GM23338 (cell line): Measurements from ENCODE around the gene SRRM2. TPM values are rescaled to one million over a fixed set of nuclear protein-coding genes. Genes with fewer than 3 reads are reported as not detected.

ENCODE experiments used
- ATAC-seq: fragments of 200-7000 bp; cut with Tn5 transposase; 3 replicates; pipeline ENCODE4 v1.9.1; 2020
- DNase-seq: peaks from one replicate; pipeline ENCODE4 v3.0.0-alpha.2; 2015; ENCODE audit warnings: low spot score
- H2AFZ ChIP-seq: fragments of 200-600 bp; sonication (generic); 2 replicates; pipeline ENCODE4 v1.8.0; 2016; ENCODE audit warnings: antibody characterized with exemption, mild to moderate bottlenecking, moderate library complexity
- H3F3A ChIP-seq: fragments of 200-600 bp; sonication (generic); replicated peaks from 2 replicates; pipeline ENCODE4 v1.8.0; 2017; ENCODE audit warnings: antibody characterized with exemption, mixed run types, low read depth
- H3K27ac ChIP-seq: fragments of 200-600 bp; sonication (generic); 2 replicates; pipeline ENCODE4 v1.6.1; 2016; ENCODE audit warnings: low read depth
- H3K27me3 ChIP-seq: fragments of 200-600 bp; sonication (generic); 2 replicates; pipeline ENCODE4 v1.8.0; 2016; ENCODE audit warnings: mild to moderate bottlenecking, mixed run types, moderate library complexity; ENCODE audit not compliant: insufficient read depth
- H3K36me3 ChIP-seq: fragments of 200-600 bp; sonication (generic); 2 replicates; pipeline ENCODE4 v1.8.0; 2016; ENCODE audit warnings: mild to moderate bottlenecking; ENCODE audit not compliant: insufficient read depth
- H3K4me1 ChIP-seq: fragments of 200-600 bp; sonication (generic); 2 replicates; pipeline ENCODE4 v1.8.0; 2016; ENCODE audit warnings: mild to moderate bottlenecking, moderate library complexity; ENCODE audit not compliant: insufficient read depth
- H3K4me2 ChIP-seq: fragments of 200-600 bp; sonication (generic); 2 replicates; pipeline ENCODE4 v1.7.1; 2017; ENCODE audit warnings: mixed run types
- H3K4me3 ChIP-seq: fragments of 200-600 bp; sonication (generic); 2 replicates; pipeline ENCODE4 v1.6.1; 2016; ENCODE audit warnings: mixed run types
- H3K79me2 ChIP-seq: fragments of 200-600 bp; sonication (generic); replicated peaks from 2 replicates; pipeline ENCODE4 v1.8.0; 2017; ENCODE audit warnings: mild to moderate bottlenecking; ENCODE audit not compliant: insufficient read depth
- H3K9me2 ChIP-seq: fragments of 200-600 bp; sonication (generic); 2 replicates; pipeline ENCODE4 v1.8.0; 2017; ENCODE audit not compliant: insufficient read depth
- H4K20me1 ChIP-seq: fragments of 200-600 bp; sonication (generic); replicated peaks from 2 replicates; pipeline ENCODE4 v1.8.0; 2017; ENCODE audit warnings: mild to moderate bottlenecking; ENCODE audit not compliant: insufficient read depth
- H3K27ac Mint-ChIP-seq: 2 replicates; pipeline ENCODE4 v1.8.0; 2020; ENCODE audit warnings: inconsistent platforms, mild to moderate bottlenecking, moderate library complexity, mixed read lengths
- H3K27me3 Mint-ChIP-seq: 3 replicates; pipeline ENCODE4 v1.8.0; 2022; ENCODE audit warnings: low read depth, mild to moderate bottlenecking, moderate library complexity, mixed read lengths, inconsistent platforms; ENCODE audit not compliant: insufficient read depth, poor library complexity
- H3K36me3 Mint-ChIP-seq: 3 replicates; pipeline ENCODE4 v1.8.0; 2021; ENCODE audit warnings: low read depth, mild to moderate bottlenecking, inconsistent platforms, moderate library complexity, mixed read lengths
- H3K4me1 Mint-ChIP-seq: 3 replicates; pipeline ENCODE4 v1.8.0; 2020; ENCODE audit warnings: mild to moderate bottlenecking, inconsistent platforms, mixed read lengths
- H3K4me3 Mint-ChIP-seq: 3 replicates; pipeline ENCODE4 v1.8.0; 2021; ENCODE audit warnings: moderate library complexity, mild to moderate bottlenecking, inconsistent platforms, mixed read lengths
- H3K9me3 Mint-ChIP-seq: 3 replicates; pipeline ENCODE4 v1.8.0; 2020; ENCODE audit warnings: moderate library complexity, mild to moderate bottlenecking, inconsistent platforms, mixed read lengths
- CREB1 ChIP-seq: fragments of 250-450 bp; sonication (Bioruptor Pico); IDR thresholded peaks from 2 replicates; pipeline ENCODE4 v1.5.0; 2020; ENCODE audit warnings: low read depth, mild to moderate bottlenecking, moderate library complexity
- ETS1 ChIP-seq: IDR thresholded peaks from 2 replicates; pipeline ENCODE4 v1.6.1; 2016; ENCODE audit warnings: antibody characterized with exemption
- EZH2 ChIP-seq: fragments of 200-600 bp; sonication (generic); IDR thresholded peaks from one replicate; pipeline ENCODE4 v1.8.0; 2017; ENCODE audit warnings: antibody characterized with exemption, mild to moderate bottlenecking, low read depth; ENCODE audit not compliant: unreplicated experiment
- EZH2phosphoT487 ChIP-seq: fragments of 200-600 bp; sonication (generic); IDR thresholded peaks from one replicate; pipeline ENCODE4 v1.8.1; 2018; ENCODE audit warnings: antibody characterized with exemption; ENCODE audit not compliant: unreplicated experiment
- NANOG ChIP-seq: IDR thresholded peaks from 2 replicates; pipeline ENCODE4 v1.6.1; 2016; ENCODE audit warnings: antibody characterized with exemption, borderline replicate concordance
- POLR2AphosphoS5 ChIP-seq: IDR thresholded peaks from 2 replicates; pipeline ENCODE4 v1.6.1; 2016; ENCODE audit warnings: antibody characterized with exemption, low read depth
- STAT1 ChIP-seq: IDR thresholded peaks from one replicate; pipeline ENCODE4 v1.6.1; 2016; ENCODE audit warnings: antibody characterized with exemption; ENCODE audit not compliant: unreplicated experiment
- ZNF114 ChIP-seq: fragments of 250-450 bp; sonication (Bioruptor Pico); IDR thresholded peaks from 2 replicates; pipeline ENCODE4 v1.5.0; 2020; ENCODE audit warnings: mild to moderate bottlenecking, moderate library complexity
- ZNF331 ChIP-seq: fragments of 250-450 bp; sonication (Bioruptor Pico); IDR thresholded peaks from 2 replicates; pipeline ENCODE4 v1.5.0; 2020; ENCODE audit warnings: low read depth, mild to moderate bottlenecking, moderate library complexity
- polyA plus RNA-seq: library from polyadenylated mRNA; unstranded; fragments of >200 nt; fragmentation: Nextera tagmentation; extraction: Ambion mirVana; gene quantifications from 2 replicates; pipeline ENCODE4 v1.2.1, GENCODE V29; 2016
- total RNA-seq: library from RNA; depleted of rRNA; stranded (reverse); fragments of >200 nt; shearing (Covaris generic); gene quantifications from 2 replicates; pipeline ENCODE4 v1.2.3, GENCODE V29; 2014
- TF ChIP-seq, protein P1 (sequence below): fragments of 250-450 bp; sonication (Bioruptor Pico); IDR thresholded peaks from 2 replicates; pipeline ENCODE4 v1.5.0; 2020; ENCODE audit warnings: mild to moderate bottlenecking, moderate library complexity

The SRRM2 gene
- total and polyA plus RNA-seq, 2 experiments from 2014 or later, result 308 to 893 TPM

DNA sequence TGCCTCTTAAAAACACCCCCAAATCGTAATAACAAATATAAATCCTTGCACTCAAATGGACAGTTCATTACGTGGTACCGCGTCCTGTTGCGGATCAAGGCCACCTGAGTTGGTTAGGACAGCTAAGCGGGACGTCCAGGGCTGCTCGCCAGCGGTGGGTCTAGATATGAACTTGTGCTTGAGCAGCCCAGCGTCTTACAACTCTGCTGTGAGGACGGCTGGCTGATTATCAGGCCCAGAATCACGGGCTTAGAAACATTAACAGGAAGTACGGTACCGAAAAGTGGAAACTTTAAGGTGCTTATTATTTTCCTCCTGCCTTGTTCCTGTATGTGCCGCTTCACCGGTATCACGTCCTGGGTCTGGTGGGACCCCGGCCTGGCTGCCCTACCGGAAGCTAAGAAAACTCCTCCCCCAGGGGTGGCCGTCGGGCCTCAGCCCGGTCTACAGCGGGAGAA, 832 bp upstream of the SRRM2 start:
- peak; percentile 92 for DNase-seq
- TF ChIP-seq ETS1, result 0 out of 2 replicates have a peak, but pooled peaks have one; percentile 2
- no peak for TF ChIP-seq EZH2phosphoT487
- TF ChIP-seq POLR2AphosphoS5, result peak; percentile 70
- peaks cover 13% of the 10 kb centered on the region for H3K27me3 Mint-ChIP-seq

DNA sequence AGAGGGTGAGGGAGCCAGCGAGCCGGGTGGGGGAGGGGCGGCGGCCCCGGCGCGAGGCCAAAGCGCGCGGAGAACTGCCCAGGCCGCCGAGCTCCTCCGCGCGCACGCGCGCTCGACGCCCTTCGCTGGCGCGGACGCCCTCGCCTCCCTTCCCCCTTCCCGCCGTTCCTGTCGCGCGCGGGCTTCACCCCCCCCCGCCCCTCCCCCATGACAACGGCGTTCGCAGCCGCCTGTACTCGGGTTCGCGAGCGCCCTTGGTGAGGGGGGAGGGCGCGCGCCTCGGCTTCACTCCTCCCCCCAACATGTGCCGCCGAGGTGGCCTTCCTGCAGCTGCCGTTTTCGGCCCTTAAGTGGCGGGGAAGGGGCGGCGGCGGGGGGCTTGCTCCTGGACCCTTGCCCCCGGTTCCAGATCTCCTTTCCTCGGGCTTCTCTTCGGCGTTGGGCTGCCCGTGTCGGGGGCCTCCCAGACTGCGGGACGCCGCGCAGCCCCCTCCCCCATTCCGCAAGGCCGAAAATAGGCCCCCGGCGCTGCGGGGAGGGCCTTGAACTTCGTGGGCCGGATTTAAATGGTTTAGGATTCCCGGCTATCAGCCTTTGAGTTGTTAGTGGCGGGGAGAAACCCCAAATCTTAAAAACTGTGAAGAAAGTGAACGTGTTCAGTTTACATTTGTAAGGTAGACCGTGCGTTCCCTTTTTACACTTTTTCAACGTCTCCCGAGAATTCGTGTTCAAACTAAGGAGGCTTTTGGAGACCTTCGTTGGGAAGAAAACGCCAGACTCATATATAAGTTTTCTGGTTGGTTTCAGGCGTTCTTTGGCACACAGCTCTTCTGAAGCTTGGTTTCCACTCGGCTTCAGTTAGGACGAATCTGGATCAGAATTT, 653 bp downstream of the SRRM2 start:
- DNase-seq (peak; percentile 76), ATAC-seq (peak; percentile 40)
- H3K36me3 Mint-ChIP-seq, result peaks cover 59% of the 10 kb centered on the region
- peak overlapping the region; percentile 93 for H3K4me3 Mint-ChIP-seq
- Histone ChIP-seq H3K4me2 (peak overlapping the region; percentile 100), H3K79me2 (peaks cover 68% of the 10 kb centered on the region), H4K20me1 (peaks cover 41% of the 10 kb centered on the region), H3K36me3 (peaks cover 10% of the 10 kb centered on the region), H3F3A (peaks cover 50% of the 10 kb centered on the region), H3K4me1 (peaks cover 25% of the 10 kb centered on the region), H3K27ac (peak overlapping the region; percentile 100), H3K27me3 (no peaks in the 10 kb centered on the region), H3K9me2 (no peaks in the 10 kb centered on the region), H3K4me3 (peak overlapping the region; percentile 99), H2AFZ (no peak overlapping the region)
- peaks cover 20% of the 10 kb centered on the region for H3K27me3 Mint-ChIP-seq
- H3K9me3 Mint-ChIP-seq, result no peaks in the 10 kb centered on the region; the same call in 2 of the 3 replicates
- H3K27ac Mint-ChIP-seq, result peak overlapping the region; percentile 97
- peaks cover 35% of the 10 kb centered on the region for H3K4me1 Mint-ChIP-seq
- no peak for TF ChIP-seq POLR2AphosphoS5
- TF ChIP-seq NANOG, result no peak
- no peak for TF ChIP-seq CREB1 (CRISPR knock-in tag)
- TF ChIP-seq ZNF114, result no peak
- TF ChIP-seq EZH2, result no peak
- TF ChIP-seq, protein P1, sequence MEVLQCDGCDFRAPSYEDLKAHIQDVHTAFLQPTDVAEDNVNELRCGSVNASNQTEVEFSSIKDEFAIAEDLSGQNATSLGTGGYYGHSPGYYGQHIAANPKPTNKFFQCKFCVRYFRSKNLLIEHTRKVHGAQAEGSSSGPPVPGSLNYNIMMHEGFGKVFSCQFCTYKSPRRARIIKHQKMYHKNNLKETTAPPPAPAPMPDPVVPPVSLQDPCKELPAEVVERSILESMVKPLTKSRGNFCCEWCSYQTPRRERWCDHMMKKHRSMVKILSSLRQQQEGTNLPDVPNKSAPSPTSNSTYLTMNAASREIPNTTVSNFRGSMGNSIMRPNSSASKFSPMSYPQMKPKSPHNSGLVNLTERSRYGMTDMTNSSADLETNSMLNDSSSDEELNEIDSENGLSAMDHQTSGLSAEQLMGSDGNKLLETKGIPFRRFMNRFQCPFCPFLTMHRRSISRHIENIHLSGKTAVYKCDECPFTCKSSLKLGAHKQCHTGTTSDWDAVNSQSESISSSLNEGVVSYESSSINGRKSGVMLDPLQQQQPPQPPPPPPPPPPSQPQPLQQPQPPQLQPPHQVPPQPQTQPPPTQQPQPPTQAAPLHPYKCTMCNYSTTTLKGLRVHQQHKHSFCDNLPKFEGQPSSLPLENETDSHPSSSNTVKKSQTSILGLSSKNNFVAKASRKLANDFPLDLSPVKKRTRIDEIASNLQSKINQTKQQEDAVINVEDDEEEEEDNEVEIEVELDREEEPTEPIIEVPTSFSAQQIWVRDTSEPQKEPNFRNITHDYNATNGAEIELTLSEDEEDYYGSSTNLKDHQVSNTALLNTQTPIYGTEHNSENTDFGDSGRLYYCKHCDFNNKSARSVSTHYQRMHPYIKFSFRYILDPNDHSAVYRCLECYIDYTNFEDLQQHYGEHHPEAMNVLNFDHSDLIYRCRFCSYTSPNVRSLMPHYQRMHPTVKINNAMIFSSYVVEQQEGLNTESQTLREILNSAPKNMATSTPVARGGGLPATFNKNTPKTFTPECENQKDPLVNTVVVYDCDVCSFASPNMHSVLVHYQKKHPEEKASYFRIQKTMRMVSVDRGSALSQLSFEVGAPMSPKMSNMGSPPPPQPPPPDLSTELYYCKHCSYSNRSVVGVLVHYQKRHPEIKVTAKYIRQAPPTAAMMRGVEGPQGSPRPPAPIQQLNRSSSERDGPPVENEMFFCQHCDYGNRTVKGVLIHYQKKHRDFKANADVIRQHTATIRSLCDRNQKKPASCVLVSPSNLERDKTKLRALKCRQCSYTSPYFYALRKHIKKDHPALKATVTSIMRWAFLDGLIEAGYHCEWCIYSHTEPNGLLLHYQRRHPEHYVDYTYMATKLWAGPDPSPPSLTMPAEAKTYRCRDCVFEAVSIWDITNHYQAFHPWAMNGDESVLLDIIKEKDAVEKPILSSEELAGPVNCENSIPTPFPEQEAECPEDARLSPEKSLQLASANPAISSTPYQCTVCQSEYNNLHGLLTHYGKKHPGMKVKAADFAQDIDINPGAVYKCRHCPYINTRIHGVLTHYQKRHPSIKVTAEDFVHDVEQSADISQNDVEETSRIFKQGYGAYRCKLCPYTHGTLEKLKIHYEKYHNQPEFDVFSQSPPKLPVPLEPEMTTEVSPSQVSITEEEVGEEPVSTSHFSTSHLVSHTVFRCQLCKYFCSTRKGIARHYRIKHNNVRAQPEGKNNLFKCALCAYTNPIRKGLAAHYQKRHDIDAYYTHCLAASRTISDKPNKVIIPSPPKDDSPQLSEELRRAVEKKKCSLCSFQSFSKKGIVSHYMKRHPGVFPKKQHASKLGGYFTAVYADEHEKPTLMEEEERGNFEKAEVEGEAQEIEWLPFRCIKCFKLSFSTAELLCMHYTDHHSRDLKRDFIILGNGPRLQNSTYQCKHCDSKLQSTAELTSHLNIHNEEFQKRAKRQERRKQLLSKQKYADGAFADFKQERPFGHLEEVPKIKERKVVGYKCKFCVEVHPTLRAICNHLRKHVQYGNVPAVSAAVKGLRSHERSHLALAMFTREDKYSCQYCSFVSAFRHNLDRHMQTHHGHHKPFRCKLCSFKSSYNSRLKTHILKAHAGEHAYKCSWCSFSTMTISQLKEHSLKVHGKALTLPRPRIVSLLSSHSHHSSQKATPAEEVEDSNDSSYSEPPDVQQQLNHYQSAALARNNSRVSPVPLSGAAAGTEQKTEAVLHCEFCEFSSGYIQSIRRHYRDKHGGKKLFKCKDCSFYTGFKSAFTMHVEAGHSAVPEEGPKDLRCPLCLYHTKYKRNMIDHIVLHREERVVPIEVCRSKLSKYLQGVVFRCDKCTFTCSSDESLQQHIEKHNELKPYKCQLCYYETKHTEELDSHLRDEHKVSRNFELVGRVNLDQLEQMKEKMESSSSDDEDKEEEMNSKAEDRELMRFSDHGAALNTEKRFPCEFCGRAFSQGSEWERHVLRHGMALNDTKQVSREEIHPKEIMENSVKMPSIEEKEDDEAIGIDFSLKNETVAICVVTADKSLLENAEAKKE (CRISPR knock-in tag), result no peak
- TF ChIP-seq STAT1, result no peak
- TF ChIP-seq ZNF331 (CRISPR knock-in tag), result no peak
- TF ChIP-seq EZH2phosphoT487, result no peak

More for the DNA sequence above, 832 bp upstream of the SRRM2 start:
- H3K79me2 ChIP-seq, result peaks cover 53% of the 10 kb centered on the region
- no peaks in the 10 kb centered on the region; the same call in 2 of the 3 replicates for H3K9me3 Mint-ChIP-seq
- ATAC-seq, result peak; percentile 84
- peak overlapping the region; percentile 100 for H3K4me2 ChIP-seq
- H3K27ac ChIP-seq, result peak overlapping the region; percentile 100
- H3K27me3 ChIP-seq, result no peaks in the 10 kb centered on the region
- H2AFZ ChIP-seq, result peak overlapping the region; percentile 94
- peaks cover 32% of the 10 kb centered on the region for H3K4me1 Mint-ChIP-seq
- peaks cover 28% of the 10 kb centered on the region for H4K20me1 ChIP-seq
- H3K36me3 ChIP-seq, result no peaks in the 10 kb centered on the region; the same call in 1 of the 2 replicates
- H3K27ac Mint-ChIP-seq, result peak overlapping the region; percentile 97
- H3K4me3 Mint-ChIP-seq, result peak overlapping the region; percentile 93
- H3F3A ChIP-seq, result peaks cover 43% of the 10 kb centered on the region
- H3K9me2 ChIP-seq, result no peaks in the 10 kb centered on the region
- H3K4me1 ChIP-seq, result peaks cover 25% of the 10 kb centered on the region
- peaks cover 44% of the 10 kb centered on the region for H3K36me3 Mint-ChIP-seq
- H3K4me3 ChIP-seq, result peak overlapping the region; percentile 99
